GM04503 (cell line): ENCODE measurements around the gene CAPN10.

Experiments
- DNase-seq: peaks from one replicate; pipeline ENCODE4 v3.0.0-alpha.2; 2012; ENCODE audit warnings: low read depth

The CAPN10 gene

DNA sequence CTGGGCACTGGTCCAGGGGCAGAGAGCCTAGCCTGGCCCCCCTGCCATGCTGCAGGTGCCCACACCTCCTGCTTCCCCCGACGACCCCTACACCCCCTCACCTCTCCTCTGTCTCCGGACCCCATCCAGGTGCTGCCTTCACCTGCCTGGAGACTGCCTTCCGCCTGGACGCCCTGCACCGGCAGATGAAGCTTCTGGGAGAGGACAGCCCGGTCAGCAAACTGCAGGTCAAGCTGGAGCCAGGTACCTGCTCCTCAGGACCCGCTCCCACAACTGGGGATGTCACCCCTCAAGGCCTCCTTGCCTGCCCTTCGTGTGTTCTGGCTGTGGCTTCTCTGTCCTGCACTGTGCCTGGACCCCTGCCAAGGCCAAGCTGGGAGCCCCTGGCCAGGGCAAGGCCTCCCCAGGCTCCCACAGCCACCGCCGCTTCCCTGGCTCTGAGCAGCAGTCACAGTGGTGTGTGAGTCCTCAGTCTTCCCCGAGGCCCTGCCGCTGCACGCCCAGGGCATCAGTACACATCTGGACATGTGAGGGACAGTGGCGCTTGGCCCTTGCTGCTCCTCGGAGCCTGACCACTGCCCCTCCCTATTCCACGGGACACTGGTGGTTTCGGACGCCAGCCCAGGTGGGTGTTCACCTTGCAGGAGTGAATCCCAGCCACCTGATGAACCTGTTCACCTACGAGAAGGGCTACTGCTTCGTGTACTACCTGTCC lies 12.0 kb upstream of the CAPN10 start:
- DNase-seq: no peak

DNA sequence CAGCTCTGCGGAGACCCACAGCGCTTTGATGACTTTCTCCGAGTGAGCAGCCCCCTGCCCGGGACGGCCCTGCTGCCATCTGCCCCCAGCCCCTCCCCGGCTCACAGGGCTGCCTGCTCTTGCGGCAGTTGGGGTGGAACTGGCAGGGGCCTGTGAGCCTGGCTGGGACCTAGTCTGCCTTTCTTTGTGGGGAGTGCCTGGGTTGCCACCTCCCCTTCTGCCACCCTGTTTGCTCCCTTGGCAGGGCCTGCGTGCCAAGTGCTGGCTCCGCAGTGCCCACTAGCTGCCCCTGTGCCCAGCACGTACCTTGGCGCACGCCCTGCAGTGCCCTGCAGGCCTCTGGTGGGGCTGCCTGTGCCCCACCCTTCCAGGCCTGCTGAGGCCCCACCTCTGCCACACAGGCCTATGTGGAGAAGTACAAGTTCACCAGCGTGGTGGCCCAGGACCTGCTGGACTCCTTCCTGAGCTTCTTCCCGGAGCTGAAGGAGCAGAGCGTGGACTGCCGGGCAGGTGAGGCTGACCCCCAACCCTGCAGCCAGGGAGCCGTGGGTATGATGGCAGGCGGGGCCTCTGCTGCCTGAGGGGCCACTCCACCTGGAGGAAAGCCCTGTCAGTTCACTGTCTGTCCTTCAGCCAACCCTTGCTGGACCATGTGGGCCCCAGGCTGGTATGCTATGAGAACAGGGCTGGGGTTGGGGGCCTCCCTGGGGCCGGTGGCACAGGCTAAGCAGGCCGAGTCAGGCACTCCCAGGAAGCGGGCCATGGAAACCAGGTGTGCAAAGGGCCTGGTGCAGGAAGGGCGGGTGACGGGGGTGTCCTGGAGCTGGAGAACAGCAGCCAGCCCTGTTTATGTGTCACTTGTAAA lies 11.2 kb upstream of the CAPN10 start:
- no peak for DNase-seq

DNA sequence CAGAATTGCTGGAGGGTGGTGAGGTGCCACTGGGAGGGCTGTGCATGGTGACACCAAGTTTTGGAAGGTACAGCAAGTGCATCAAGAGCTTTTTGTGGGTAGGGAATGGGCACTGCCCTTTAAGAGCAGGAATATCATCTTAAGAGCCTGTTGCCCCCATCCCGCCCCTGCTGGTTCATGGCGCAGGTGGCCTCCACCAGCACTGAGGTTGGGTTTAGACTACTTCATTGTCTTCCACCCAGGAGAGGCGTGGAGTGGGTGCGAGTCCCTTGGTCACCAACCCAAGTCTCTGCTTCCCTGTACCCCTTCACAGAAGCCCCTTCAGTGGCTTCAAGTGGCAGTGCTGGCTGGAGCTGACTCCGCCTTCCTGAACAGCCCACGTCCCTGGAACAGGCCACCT lies 10.5 kb upstream of the CAPN10 start:
- DNase-seq: no peak

DNA sequence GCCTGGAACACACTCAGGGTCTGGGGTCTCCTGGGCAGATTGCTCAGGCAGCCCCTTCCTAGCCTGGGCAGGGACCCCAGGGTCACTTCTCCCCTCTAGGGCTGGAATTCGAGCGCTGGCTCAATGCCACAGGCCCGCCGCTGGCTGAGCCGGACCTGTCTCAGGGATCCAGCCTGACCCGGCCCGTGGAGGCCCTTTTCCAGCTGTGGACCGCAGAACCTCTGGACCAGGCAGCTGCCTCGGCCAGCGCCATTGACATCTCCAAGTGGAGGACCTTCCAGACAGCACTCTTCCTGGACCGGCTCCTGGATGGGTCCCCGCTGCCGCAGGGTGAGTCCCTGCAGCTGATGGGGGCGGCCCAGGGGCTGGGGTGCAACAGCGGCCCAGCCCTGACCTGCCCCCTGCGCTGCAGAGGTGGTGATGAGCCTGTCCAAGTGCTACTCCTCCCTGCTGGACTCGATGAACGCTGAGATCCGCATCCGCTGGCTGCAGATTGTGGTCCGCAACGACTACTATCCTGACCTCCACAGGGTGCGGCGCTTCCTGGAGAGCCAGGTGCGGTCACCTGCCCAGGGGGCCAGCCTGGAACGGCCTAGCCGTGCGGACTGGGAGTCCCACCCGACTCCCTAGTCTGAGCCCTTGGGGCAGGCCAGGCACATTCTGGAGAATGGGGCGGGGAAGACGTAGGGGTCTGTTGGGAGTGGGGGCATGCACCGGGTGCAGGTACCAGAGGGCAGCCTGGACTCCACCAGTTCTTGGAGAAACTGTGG lies 9.9 kb upstream of the CAPN10 start:
- no peak for DNase-seq

DNA sequence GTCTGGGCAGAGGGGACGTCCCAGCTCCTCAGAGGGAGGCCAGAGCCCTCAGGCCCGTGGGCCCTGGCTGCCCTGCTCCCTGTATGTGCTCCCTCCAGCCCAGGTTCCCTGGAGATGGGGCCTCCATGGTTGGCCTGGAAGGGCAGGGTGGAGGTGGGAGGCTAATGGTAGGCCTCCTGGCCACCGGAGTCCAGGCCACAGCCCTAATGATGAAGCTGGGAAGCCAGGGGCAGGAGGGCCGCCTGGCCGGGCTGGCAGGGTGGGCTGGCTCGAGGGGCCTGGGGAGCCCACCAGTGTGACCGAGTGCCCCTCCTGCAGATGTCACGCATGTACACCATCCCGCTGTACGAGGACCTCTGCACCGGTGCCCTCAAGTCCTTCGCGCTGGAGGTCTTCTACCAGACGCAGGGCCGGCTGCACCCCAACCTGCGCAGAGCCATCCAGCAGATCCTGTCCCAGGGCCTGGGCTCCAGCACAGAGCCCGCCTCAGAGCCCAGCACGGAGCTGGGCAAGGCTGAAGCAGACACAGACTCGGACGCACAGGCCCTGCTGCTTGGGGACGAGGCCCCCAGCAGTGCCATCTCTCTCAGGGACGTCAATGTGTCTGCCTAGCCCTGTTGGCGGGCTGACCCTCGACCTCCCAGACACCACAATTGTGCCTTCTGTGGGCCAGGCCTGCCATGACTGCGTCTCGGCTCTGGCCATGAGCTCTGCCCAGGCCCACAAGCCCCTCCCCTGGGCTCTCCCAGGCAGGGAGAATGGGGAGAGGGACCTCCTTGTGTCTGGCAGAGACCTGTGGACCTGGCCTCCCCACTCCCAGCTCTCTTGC lies 9.0 kb upstream of the CAPN10 start:
- DNase-seq: no peak

DNA sequence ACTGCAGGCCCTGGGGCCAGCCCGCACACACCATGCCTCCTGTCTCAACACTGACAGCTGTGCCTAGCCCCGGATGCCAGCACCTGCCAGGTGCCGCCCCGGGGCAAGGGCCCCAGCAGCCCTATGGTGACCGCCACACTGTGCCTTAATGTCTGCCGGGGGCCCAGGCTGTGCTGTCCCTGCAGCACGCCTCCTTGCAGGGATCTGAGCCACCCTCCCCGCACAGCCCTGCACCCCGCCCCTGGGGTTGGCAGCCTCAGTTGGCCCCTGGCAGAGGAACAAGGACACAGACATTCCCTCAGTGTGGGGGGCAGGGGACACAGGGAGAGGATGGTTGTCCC lies 8.5 kb upstream of the CAPN10 start:
- no peak for DNase-seq

DNA sequence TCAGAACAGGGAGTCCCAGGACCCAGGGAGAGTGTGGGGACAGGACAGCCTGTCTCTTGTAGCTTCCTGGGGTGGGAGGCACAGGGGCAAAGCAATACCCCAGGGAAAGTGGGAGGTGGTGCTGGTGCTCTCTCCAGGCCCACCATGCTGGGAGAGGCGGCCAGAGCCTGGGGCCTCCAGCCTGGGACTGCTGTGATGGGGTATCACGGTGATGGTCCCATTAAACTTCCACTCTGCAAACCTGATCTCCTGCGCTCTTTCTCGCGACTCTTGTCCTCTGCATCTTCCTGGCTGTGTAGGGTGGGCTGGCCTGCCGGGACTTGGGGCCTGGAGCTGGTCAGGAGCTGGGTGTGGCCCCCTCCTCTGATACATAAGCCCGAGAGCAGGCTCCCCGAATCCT lies 8.0 kb upstream of the CAPN10 start:
- DNase-seq: no peak

DNA sequence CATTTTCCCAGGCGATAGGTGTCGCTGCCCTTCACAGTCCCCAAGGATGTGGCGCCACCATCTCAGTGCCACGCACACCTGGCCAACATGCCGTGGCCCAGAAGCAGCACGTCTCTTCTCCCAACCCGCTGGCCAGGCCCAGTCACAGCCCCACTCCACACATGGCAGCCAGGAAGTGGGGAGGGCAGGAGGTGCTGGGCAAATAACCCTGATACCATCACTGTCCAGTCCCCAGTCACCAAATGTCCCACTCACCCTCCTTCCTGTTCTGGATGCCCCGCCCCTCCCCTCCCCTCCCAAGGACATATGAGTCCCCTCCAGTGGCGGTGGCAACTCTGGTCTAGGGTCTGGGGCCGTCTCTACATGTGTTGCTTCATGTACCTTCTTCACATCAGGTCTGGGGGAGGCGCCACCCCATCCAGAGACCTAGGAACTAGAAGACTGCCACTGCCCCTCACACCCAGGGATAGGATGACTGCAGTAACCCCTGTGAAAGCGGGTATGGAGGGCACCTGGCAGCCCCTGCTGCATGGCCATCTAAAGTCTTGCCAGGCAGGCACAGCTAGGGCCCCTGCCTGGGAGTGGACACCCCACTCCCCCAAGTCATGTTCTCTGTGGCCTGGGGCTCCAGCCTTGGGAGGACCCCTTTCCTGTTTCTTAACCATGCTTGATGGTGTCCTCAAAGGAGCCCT lies 7.3 kb upstream of the CAPN10 start:
- DNase-seq: no peak

DNA sequence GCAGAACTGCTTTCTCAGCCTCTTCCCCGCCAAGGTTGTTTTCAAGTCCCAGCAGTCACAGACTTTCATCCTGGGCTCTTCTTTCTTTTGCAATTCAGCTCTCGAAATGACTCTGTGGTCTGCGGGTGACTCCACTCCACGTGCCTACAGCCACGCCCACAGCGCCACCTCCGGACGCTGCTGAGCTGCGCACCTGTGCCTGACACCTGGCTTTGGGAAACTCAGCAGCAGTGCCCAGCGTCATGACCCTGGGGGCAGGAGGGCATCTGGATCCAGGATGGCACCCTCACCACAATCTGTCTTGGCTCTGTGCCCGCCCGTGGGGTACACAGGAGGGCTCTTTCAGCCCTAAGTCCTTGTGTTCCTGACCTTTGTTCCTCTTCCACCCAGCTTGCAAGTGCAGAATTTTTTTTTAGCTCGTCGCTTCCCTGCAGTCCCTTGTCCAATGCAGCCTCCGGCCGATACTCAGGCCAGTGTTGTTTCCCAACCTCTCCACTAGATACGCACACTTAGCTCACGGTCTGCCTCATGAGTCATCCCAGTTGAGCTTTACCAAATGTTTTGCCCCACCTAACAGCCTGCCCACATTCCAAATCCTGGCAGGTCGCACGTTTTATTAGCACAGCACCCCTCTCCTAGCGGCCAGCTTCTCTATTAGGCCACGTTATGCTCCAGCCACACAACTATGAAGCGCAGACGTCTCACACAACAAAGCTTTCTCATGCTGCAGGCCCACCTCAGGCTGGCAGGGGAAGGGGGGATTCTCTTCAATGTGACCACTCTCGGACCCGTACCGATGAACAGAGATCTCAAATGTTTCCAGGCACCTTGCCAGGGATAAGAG lies 6.5 kb upstream of the CAPN10 start:
- DNase-seq: peak; percentile 89

DNA sequence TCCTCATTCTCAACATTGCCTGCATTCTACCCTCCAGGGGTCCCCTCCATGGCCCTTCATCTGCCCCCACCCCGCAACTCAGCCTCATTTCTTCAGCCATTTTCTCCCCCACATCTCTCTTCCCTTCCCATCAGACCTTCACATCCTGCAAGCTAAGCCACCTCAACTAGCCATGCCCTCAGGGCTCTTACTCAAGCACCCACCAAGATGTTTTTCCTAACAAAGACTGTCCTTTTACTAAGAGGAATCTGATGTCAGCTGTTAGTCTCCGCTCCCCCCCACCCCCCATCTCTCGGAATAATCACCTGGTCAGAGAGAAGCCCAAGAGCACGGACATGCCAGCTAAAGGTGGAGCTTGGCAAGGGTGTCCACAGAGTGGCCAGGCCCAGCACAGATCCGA lies 4.7 kb upstream of the CAPN10 start:
- no peak for DNase-seq

DNA sequence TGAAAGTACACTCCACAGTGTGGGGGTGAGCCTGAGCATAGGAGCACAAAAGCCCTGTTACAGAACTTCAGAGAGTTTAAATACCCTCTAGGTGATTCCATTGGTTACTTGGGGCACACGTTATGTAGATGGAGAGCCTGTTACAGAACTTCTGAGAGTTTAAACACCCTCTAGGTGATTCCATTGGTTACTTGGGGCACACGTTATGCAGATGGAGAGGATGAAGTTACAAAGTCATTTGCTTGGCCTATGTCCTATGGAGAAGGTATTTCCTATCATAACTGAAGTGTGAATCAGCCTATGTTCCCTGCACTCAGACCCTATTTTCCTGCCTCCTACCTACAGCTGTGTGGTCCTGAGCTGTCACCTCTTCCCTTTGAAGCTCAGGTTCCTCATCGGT lies 3.8 kb upstream of the CAPN10 start:
- DNase-seq: no peak

DNA sequence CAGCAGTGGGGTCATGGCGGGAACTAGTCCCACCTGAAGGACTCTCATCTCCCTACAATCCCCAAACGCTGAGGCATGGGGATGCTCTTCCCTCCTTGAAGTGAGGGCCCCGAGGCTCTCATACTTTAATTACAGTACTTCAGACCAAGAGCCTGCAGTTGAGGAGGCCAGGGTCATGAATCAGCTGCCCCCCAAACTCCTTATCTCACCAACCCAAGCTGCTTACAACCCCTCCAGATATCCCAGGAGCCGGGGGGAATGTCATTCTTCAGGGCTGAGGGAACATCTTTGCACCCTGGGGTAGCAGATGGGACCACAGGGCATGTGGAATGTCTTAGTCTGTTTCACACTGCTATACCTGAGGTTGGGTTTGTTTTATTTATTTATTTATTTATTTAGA lies 2.8 kb upstream of the CAPN10 start:
- no peak for DNase-seq

DNA sequence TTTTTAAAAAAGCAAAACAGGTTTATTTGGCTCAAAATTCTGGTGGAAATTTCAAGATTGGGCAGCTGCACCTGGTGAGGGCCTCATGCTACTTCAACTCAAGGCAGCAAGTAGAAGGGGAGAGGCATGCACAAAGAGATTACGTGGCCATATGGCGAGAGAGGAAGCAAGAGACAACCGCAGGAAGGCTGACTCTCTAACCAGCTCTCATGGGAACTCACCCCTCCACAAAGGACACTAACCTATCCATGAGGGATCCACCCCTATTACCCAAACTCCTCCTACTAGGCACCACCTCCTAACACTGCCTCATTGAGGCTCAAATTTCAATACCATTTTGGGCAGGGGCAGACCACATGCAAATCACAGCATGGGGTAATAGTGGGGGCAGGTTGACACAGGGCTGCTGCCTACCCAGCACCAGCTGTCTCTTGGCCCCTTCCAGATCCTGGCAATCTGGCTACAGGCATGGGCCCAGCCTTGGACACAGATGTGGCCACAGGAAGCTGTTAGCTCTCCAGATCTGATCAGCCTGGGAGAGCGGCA lies 2.0 kb upstream of the CAPN10 start:
- no peak for DNase-seq

DNA sequence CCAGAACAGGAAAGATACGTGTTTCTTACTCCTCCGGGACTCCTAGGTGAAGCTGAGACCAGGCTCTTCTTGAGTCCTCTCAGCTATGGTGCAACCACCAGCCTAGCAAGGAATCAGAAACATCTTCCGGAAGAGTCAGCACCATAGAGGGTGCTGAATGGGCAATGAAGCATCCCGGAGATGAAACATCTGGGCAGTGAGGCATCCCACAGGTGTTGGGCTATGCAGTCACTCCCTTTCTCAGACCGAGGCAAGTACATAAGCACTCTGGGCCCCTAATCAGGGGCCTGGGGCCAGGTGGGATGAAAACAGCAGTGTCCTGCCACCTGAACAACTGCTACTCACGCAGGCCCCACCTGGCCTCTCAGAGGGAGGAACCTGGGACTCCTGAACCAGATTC lies 1.4 kb upstream of the CAPN10 start:
- no peak for DNase-seq

DNA sequence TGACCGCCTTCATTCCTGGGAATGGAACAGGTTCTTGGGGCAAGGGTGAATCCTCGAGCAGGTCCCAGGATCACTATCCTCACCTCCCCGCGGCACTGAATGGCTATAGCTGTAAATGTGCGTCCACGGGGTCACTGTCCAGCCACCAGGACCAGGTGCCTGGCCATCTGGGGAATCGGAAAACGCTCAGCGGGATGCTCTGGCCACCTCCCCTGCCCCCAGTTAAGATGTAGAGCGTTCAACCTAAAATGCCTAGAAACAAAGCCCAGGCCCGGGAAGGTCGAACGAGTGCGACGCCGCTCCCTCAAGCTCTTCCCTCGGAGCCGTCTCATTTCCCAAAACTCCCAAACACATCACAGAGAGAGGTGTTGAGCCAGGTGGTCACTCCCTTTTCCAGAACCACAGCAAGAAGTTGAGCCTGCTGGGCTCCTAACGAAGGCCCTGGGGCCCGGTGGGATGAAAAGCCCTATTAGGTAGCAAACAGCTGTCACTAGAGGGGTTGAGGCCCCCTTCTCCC lies 795 bp upstream of the CAPN10 start:
- no peak for DNase-seq

DNA sequence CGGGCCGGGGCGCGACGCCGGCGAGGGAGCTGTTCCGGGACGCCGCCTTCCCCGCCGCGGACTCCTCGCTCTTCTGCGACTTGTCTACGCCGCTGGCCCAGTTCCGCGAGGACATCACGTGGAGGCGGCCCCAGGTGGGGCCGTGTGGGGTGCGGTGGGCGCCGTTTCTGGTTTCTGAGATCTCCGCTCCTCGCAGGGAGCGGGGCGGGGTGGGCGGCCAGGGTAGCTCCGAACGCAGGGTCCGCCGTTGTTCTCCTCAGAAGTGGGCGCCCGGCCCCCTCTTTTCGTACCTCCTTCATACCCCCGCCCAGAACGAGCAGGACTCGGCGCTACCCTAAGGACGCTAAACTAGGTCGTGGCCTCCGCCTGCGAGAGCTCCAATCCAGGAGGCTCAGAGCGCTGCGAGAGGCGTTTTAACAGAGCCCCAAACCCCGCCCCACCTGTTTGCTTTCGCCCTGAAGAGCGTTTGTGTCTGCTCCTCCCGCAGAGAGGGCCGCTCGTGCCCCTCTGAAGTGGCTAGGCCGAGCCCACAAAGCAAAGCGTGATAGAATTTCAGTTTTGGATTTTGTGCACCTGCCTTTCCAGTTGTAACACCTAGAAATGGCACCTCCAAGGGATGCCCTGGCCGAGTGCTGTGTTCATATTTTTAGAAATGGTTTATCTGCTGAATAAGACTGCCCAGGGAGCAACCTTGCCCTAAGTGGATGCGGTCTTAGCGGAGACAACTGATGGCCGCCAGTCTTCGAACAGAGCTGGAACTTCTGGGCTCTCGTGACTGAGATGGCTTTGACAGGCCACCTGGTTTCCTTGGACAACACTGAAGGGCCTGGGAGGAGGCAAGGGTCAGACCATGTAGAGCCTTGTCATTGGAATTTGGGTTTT lies 626 bp downstream of the CAPN10 start:
- DNase-seq: no peak

DNA sequence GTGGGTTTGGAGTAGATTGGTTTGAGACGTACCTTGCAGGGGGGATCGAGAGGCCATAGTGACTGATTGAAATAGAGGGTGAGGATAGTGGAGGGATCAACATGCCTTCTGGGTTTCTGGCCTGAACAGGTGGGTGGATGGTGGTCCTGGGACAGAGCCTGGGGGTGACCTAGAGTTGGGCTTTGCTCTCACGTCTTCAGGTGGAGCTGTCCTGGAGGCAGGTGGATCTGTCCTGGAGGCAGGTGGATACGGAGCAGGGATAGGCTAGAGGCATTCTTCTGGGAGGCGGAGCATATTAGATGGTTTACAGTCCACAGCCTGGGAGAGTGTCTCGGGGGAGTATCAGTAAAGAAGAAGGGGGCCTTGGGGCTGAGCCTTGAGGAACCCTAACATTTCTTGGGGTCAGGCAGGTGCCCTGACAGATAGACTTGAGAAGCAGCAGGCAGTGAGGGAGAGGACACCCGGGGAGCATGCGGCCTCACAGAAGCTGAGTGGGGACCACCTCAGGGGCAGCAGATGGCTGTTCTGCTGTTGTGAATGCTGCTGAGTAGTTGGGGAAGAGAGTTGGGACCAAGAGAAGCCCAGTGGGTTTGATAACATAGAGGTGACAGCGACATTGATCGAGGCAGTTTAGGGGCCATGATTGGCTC lies 1.6 kb downstream of the CAPN10 start:
- DNase-seq: no peak

DNA sequence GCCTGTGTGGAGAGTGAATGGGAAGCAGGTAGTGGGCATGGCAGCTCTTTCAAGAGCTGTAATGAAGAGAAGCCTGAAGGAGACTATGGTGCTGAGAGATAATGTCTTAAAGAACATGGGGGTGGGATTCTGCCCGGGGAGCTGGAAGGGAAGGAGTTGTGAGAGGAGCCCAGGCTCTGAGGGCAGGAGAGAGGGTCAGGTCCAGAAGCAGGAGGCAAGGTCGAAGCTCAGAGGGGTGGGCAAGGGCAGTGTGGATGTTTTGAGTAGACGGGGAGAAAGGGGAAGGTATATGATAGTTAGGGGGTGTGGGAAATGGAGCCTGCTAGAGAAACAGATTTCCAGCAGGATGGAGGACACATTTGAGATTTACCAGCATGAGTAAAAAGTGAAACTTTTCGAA lies 2.1 kb downstream of the CAPN10 start:
- no peak for DNase-seq

DNA sequence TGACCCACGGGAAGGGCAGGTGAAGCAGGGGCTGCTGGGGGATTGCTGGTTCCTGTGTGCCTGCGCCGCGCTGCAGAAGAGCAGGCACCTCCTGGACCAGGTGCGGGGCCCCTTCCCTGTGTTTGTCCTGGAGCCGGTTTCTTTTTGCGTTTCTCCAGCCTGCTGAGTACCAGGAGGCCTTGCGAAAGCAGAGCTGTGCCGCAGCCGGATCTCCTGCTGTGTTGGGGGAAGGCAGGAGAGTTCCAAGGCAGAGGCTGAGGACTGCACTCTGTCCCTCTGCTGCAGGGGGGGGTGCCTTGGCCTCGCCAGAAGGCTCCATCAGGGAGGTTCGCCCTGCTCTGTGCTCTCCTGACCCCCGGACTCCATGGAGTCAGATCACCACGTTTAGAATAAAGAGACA lies 2.8 kb downstream of the CAPN10 start:
- DNase-seq: no peak
